GM06990 (cell line): ENCODE measurements around the gene SRSF6.
A peak's percentile ranks its signal among the peaks of the same experiment; 100 is the strongest.
"Not testable (repeated sequence)": the region's sequence is repeated elsewhere in the genome, so short reads cannot be mapped to it uniquely, and the experiment has no call there.

Experiments
- DNase-seq: peaks from one replicate; pipeline ENCODE4 v3.0.0-alpha.2; 2011; ENCODE audit not compliant: insufficient read length; ENCODE audit errors: extremely low read depth
- H3K27me3 ChIP-seq: replicated peaks from 2 replicates; pipeline ENCODE4 v1.6.0; 2011; ENCODE audit warnings: low read length; ENCODE audit not compliant: control insufficient read depth, insufficient read depth
- H3K36me3 ChIP-seq: 2 replicates; pipeline ENCODE4 v1.5.1; 2011; ENCODE audit warnings: low read length; ENCODE audit not compliant: control insufficient read depth, insufficient read depth
- H3K4me3 ChIP-seq: replicated peaks from 2 replicates; pipeline ENCODE4 v1.5.1; 2011; ENCODE audit warnings: low read depth, mild to moderate bottlenecking, control low read depth, low read length
- CTCF ChIP-seq: IDR thresholded peaks from 2 replicates; pipeline ENCODE4 v1.5.1; 2011; ENCODE audit warnings: low read length, control low read depth, mild to moderate bottlenecking, inconsistent platforms; ENCODE audit not compliant: insufficient read depth, poor library complexity, severe bottlenecking

SRSF6 gene

GRCh38 chr20:43444107-43444506 is 13.6 kb upstream of the SRSF6 start:
- no peaks in the 10 kb centered on the region for H3K36me3 ChIP-seq
- TF ChIP-seq CTCF, result no peak
- H3K4me3 ChIP-seq, result no peak overlapping the region
- H3K27me3 ChIP-seq, result no peaks in the 10 kb centered on the region
- no peak for DNase-seq

- no peak for DNase-seq
- H3K36me3 ChIP-seq, result no peaks in the 10 kb centered on the region
- TF ChIP-seq CTCF, result no peak
Observed at GRCh38 chr20:43446361-43446879, 11.3 kb upstream of the SRSF6 start.

DNA sequence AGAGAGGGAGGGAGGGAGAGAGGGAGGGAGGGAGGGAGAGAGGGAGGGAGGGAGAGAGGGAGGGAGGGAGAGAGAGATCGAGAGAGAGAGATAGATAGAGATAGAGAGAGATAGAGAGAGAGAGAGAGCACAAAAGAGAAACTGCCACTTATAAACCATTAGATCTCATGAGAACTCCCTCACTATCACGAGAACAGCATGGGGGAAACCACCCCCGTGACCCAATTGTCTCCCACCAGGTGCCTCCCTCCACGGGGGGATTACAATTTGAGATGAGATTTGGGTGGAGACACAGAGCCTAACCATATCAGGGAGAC is 9.3 kb upstream of the SRSF6 start:
- not testable (repeated sequence) for H3K27me3 ChIP-seq, H3K4me3 ChIP-seq, DNase-seq, H3K36me3 ChIP-seq

More at GRCh38 chr20:43446361-43446879, 11.3 kb upstream of the SRSF6 start:
- Histone ChIP-seq H3K27me3 (no peaks in the 10 kb centered on the region), H3K4me3 (no peak overlapping the region)

GRCh38 chr20:43448748-43449535 is 8.8 kb upstream of the SRSF6 start:
- Histone ChIP-seq H3K27me3 (no peaks in the 10 kb centered on the region), H3K36me3 (no peaks in the 10 kb centered on the region), H3K4me3 (no peak overlapping the region)
- no peak for DNase-seq
- peak; percentile 82 for TF ChIP-seq CTCF

DNA sequence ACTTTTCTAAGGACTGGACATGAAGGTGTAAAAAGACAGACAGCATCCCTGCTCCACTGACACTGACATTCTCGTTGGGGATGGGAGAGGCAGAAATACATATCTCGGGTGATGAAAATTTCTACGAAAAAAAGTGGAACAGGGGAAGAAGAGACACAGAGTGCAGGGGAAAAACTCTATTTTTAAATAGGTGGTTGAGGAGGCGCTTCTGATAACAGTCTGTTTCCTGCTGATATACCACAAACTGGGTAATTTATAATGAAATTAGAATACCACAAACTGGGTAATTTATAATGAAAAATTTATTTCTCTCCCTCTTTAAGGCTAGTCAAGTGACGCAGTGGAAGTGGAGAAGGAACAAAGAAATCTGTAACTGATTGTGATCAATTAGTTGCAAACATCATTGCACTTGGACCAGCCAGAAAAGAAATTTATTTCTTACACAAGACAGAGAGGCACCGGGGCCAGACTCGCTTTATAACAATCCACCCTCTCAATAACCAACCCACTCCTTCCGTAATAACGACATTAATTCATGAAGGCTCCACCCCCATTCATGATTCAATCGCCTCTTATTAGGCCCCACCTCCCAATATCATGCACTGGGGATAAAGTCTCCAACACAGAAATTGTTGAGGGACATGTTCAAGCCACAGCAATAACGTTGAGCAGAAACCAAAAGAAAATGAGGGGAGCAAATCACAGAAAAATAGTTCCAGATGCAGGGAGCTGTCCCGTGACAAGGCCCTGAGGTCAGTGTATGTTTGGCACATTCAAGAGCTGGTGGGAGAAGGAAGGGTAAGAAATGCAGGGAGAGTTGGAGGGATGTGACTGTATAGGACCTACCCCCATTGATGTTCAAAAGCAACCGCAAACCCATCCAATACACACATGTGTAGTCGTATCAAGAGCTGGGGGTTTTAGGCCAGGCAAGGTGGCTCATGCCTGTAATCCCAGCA is 6.6 kb upstream of the SRSF6 start:
- Histone ChIP-seq H3K4me3 (no peak overlapping the region), H3K36me3 (no peaks in the 10 kb centered on the region), H3K27me3 (no peaks in the 10 kb centered on the region)
- no peak for DNase-seq
- TF ChIP-seq CTCF, result no peak
